GM12874 (cell line): ENCODE data around the gene EFCAB5.

Experiments
- CTCF ChIP-seq: IDR thresholded peaks from 2 replicates; pipeline ENCODE4 v1.5.1; 2011; ENCODE audit warnings: low read depth, mild to moderate bottlenecking, control low read depth, low read length, moderate library complexity; ENCODE audit not compliant: insufficient read depth

The EFCAB5 gene

GRCh38 chr17:30148376-30148775, 206.9 kb downstream of the EFCAB5 start:
- no peak for TF ChIP-seq CTCF

- no peak for TF ChIP-seq CTCF
Observed at GRCh38 chr17:30151471-30151870, 210.0 kb downstream of the EFCAB5 start.

GRCh38 chr17:30153463-30153862, 212.0 kb downstream of the EFCAB5 start:
- TF ChIP-seq CTCF: no peak

- TF ChIP-seq CTCF: no peak
Observed at GRCh38 chr17:30155389-30155788, 214.0 kb downstream of the EFCAB5 start.
